Mesothelial cell of epicardium (in vitro differentiated cells): ENCODE data around the gene TMEM131L. TPM values are rescaled to one million over a fixed set of nuclear protein-coding genes. Genes with fewer than 3 reads are reported as not detected.
"Not testable (repeated sequence)": the region's sequence is repeated elsewhere in the genome, so short reads cannot be mapped to it uniquely, and the experiment has no call there.

Source experiments
- DNase-seq, 2 experiments: peaks; one replicate each; pipeline ENCODE4 v3.0.0; 2021; ENCODE audit warnings: low spot score in 2 of 2; ENCODE audit not compliant: unreplicated experiment in 2 of 2
- H3K27ac Mint-ChIP-seq: 2 replicates; pipeline ENCODE4 v1.8.0; 2021; ENCODE audit warnings: mixed read lengths
- H3K27me3 Mint-ChIP-seq: 2 replicates; pipeline ENCODE4 v1.8.0; 2021; ENCODE audit warnings: low read depth, mixed read lengths
- H3K36me3 Mint-ChIP-seq: 2 replicates; pipeline ENCODE4 v1.8.0; 2021; ENCODE audit warnings: mixed read lengths
- H3K4me1 Mint-ChIP-seq: 2 replicates; pipeline ENCODE4 v1.8.0; 2021; ENCODE audit warnings: mixed read lengths
- H3K4me3 Mint-ChIP-seq: 2 replicates; pipeline ENCODE4 v1.8.0; 2021; ENCODE audit warnings: mild to moderate bottlenecking, moderate library complexity, mixed read lengths
- H3K9me3 Mint-ChIP-seq: 2 replicates; pipeline ENCODE4 v1.8.0; 2021; ENCODE audit warnings: mixed read lengths
- total RNA-seq: library from RNA; stranded (reverse); gene quantifications from 3 replicates; pipeline ENCODE4 v1.2.1, GENCODE V29; 2021
- TF ChIP-seq, protein P1 (sequence below): fragments of 200-600 bp; sonication (generic); IDR thresholded peaks from one replicate; pipeline ENCODE4 v1.5.0; 2021; ENCODE audit warnings: antibody characterized with exemption; ENCODE audit not compliant: unreplicated experiment

Gene TMEM131L
- total RNA-seq, 1 donor from 2014 or later: 13.9 TPM

GRCh38 chr4:153546280-153546679 is 80.1 kb downstream of the TMEM131L start:
- no peak for DNase-seq
- Mint-ChIP-seq H3K27me3 (no peaks in the 10 kb centered on the region), H3K4me3 (no peak overlapping the region), H3K36me3 (peaks cover 2% of the 10 kb centered on the region), H3K27ac (no peak overlapping the region), H3K4me1 (peaks cover 5% of the 10 kb centered on the region), H3K9me3 (no peaks in the 10 kb centered on the region)
- TF ChIP-seq, protein P1, sequence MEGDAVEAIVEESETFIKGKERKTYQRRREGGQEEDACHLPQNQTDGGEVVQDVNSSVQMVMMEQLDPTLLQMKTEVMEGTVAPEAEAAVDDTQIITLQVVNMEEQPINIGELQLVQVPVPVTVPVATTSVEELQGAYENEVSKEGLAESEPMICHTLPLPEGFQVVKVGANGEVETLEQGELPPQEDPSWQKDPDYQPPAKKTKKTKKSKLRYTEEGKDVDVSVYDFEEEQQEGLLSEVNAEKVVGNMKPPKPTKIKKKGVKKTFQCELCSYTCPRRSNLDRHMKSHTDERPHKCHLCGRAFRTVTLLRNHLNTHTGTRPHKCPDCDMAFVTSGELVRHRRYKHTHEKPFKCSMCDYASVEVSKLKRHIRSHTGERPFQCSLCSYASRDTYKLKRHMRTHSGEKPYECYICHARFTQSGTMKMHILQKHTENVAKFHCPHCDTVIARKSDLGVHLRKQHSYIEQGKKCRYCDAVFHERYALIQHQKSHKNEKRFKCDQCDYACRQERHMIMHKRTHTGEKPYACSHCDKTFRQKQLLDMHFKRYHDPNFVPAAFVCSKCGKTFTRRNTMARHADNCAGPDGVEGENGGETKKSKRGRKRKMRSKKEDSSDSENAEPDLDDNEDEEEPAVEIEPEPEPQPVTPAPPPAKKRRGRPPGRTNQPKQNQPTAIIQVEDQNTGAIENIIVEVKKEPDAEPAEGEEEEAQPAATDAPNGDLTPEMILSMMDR: no peak

- H3K27me3 Mint-ChIP-seq: no peaks in the 10 kb centered on the region
- peaks cover 2% of the 10 kb centered on the region for H3K36me3 Mint-ChIP-seq
- no peak for DNase-seq
- TF ChIP-seq, protein P1: no peak
- no peak overlapping the region for H3K27ac Mint-ChIP-seq
- no peak overlapping the region for H3K4me3 Mint-ChIP-seq
- H3K9me3 Mint-ChIP-seq: no peaks in the 10 kb centered on the region
- peaks cover 5% of the 10 kb centered on the region for H3K4me1 Mint-ChIP-seq
Measured at GRCh38 chr4:153547520-153547919, 81.4 kb downstream of the TMEM131L start.

GRCh38 chr4:153548907-153549306 is 82.7 kb downstream of the TMEM131L start:
- not testable (repeated sequence) for DNase-seq, H3K27ac Mint-ChIP-seq, H3K9me3 Mint-ChIP-seq, H3K27me3 Mint-ChIP-seq, H3K36me3 Mint-ChIP-seq, H3K4me3 Mint-ChIP-seq
- peaks cover 15% of the 10 kb centered on the region for H3K4me1 Mint-ChIP-seq

DNA sequence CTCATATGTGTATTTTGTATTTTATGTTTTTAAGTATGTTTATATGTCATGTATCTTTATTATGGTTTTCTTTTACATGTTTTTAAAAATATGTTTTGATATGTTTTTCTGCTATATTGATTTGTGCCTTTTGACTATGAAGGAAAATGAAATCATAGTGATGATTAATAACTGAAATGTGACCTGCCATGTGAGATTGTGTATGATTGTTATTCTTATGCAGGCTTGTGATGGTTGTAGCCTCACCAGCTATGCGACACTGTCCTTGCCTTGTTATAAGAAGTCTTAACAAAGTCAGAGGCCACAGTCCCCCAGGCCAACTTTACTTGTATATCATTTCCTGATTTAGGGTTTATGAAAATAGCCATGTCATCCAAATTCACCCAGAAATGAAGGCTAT is 83.2 kb downstream of the TMEM131L start:
- no peak overlapping the region for H3K4me3 Mint-ChIP-seq
- H3K27ac Mint-ChIP-seq: no peak overlapping the region
- H3K4me1 Mint-ChIP-seq: peaks cover 15% of the 10 kb centered on the region
- H3K9me3 Mint-ChIP-seq: no peaks in the 10 kb centered on the region
- H3K36me3 Mint-ChIP-seq: no peaks in the 10 kb centered on the region
- DNase-seq: no peak
- TF ChIP-seq, protein P1: no peak
- H3K27me3 Mint-ChIP-seq: no peaks in the 10 kb centered on the region

- Mint-ChIP-seq H3K36me3 (no peaks in the 10 kb centered on the region), H3K27me3 (no peaks in the 10 kb centered on the region), H3K4me1 (peaks cover 22% of the 10 kb centered on the region), H3K27ac (peak overlapping the region; percentile 44), H3K4me3 (no peak overlapping the region), H3K9me3 (no peaks in the 10 kb centered on the region)
- DNase-seq: no peak
- TF ChIP-seq, protein P1: no peak
Measured at GRCh38 chr4:153553155-153553818, 87.1 kb downstream of the TMEM131L start.

- Mint-ChIP-seq H3K4me1 (peaks cover 22% of the 10 kb centered on the region), H3K27me3 (no peaks in the 10 kb centered on the region), H3K36me3 (no peaks in the 10 kb centered on the region), H3K27ac (no peak overlapping the region), H3K4me3 (no peak overlapping the region), H3K9me3 (no peaks in the 10 kb centered on the region)
- DNase-seq: no peak
- TF ChIP-seq, protein P1: no peak
Measured at GRCh38 chr4:153553819-153554170, 87.6 kb downstream of the TMEM131L start.
